HG03103 (cell line): ENCODE measurements around the gene DARS2.
"Not testable (repeated sequence)": the region's sequence is repeated elsewhere in the genome, so short reads cannot be mapped to it uniquely, and the experiment has no call there.

Experiments used
- ATAC-seq: cut with Tn5 transposase; IDR thresholded peaks from one replicate; pipeline ENCODE4 v1.9.1; 2021; ENCODE audit warnings: low read depth; ENCODE audit not compliant: unreplicated experiment

DARS2 gene

GRCh38 chr1:173860065-173860464 lies 35.6 kb downstream of the DARS2 start:
- no peak for ATAC-seq

- ATAC-seq, result no peak
These were observed 37.3 kb downstream of the DARS2 start for GRCh38 chr1:173861731-173862145.

- not testable (repeated sequence) for ATAC-seq
These were observed 37.8 kb downstream of the DARS2 start for GRCh38 chr1:173862146-173862768.

- no peak for ATAC-seq
These were observed 38.3 kb downstream of the DARS2 start for GRCh38 chr1:173862769-173863223.

GRCh38 chr1:173863224-173864161 lies 39.0 kb downstream of the DARS2 start:
- no peak for ATAC-seq

GRCh38 chr1:173864179-173864867 lies 39.9 kb downstream of the DARS2 start:
- ATAC-seq, result no peak

- ATAC-seq, result no peak
These were observed 41.1 kb downstream of the DARS2 start for GRCh38 chr1:173865468-173866164.

GRCh38 chr1:173866413-173867115 lies 42.1 kb downstream of the DARS2 start:
- no peak for ATAC-seq

- ATAC-seq, result no peak
These were observed 42.8 kb downstream of the DARS2 start for GRCh38 chr1:173867141-173867752.

- peak; percentile 64 for ATAC-seq
These were observed 43.3 kb downstream of the DARS2 start, which contains the start of gene GAS5 for GRCh38 chr1:173867753-173868265. TSS of gene GAS5 (minus strand) at chr1:173867989.

GRCh38 chr1:173868266-173869020 lies 44.0 kb downstream of the DARS2 start, which contains the start of gene ZBTB37:
TSS of gene ZBTB37 (plus strand) at chr1:173868380. CDS start at chr1:173870226, 1,846 bp downstream.
- ATAC-seq, result peak; percentile 40

GRCh38 chr1:173869021-173869359 lies 44.5 kb downstream of the DARS2 start:
- no peak for ATAC-seq

- no peak for ATAC-seq
These were observed 46.0 kb downstream of the DARS2 start for GRCh38 chr1:173870252-173871075.

GRCh38 chr1:173871091-173871490 lies 46.6 kb downstream of the DARS2 start:
- ATAC-seq, result no peak

GRCh38 chr1:173871500-173871899 lies 47.0 kb downstream of the DARS2 start:
- no peak for ATAC-seq

- no peak for ATAC-seq
These were observed 52.3 kb downstream of the DARS2 start for GRCh38 chr1:173876732-173877131.

GRCh38 chr1:173878251-173878650 lies 53.8 kb downstream of the DARS2 start:
- no peak for ATAC-seq

- ATAC-seq, result not testable (repeated sequence)
These were observed 56.6 kb downstream of the DARS2 start for GRCh38 chr1:173881117-173881516.
